GF-D8 (cell line): ENCODE data around the gene GPC6.
"Not testable (repeated sequence)": the region's sequence is repeated elsewhere in the genome, so short reads cannot be mapped to it uniquely, and the experiment has no call there.

Experiments
- DNase-seq: peaks from one replicate; lab custom pipeline; 2025; lab: John Stamatoyannopoulos, UW

The GPC6 gene

DNA sequence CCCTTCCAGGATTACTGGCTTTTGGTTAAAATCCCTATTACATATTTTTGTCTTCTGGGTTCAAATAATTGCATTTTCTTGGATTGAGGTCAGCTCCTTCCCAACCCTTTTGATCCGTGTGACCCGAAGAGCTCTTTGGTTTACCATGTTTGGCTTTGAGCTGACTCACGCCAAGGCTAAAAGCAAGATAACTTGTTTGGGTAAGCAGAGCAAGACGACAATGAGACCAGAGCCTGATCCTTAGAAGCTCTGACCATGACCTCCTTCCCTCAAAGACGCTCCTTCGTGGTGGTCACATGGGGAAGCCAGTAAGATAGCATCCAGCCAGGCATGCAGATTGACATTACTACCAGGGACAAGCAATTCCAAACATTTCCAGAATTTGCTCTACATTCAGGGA lies 1099.0 kb downstream of the GPC6 start:
- DNase-seq, result no peak

DNA sequence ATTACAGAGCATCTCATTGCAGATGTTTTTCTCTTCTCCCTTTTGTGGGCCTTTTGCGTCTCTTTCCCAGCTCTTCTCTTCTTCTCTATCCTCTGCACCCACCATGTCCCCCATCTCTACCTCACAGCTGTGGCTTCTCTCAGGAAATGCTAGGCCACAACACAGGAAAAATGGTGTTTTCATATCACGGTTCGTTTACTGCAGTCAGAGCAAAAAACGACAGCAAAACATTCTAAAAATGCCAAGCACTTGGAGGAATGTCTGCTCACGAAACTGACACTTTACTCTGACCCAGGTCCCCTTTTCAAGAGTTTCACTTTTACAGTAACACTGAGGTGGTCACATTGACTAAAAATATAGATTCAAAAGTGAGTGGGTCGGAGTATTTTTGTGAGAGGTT lies 1100.7 kb downstream of the GPC6 start:
- no peak for DNase-seq

DNA sequence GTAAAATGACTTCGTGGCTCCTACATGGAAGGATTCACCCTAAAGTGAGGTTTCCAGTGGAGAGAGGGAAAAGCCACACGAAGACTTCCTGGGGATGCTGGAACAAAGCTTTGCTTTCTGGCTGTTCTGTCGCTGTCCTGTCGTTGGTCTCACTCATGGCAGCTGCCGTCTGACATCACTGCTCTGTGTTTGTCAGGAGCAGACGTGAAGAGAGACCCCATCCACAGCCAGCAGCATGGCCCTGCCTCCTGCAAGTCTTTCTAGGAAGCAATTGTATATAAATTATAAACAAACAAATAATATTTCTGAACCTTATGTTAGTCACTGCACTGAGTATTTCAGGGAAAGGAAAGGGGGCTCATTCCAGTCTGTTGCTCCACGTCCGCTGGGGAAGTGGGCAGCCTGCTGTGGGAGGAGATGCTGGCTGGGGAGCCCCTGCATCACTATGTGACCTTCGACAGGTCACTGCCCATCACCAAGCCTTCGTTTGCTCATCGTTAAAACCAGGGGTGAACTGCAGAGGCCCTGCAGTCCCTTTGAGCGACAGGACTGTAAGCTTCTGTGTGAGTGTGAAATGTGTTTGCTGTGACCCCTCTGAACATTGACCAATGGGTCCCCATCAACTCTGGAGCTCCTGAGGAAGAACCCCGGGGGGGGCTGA lies 1101.9 kb downstream of the GPC6 start:
- no peak for DNase-seq

- DNase-seq, result no peak
Measured at GRCh38 chr13:94329277-94329676, 1102.7 kb downstream of the GPC6 start.

- no peak for DNase-seq
Measured at GRCh38 chr13:94329754-94330551, 1103.3 kb downstream of the GPC6 start.

DNA sequence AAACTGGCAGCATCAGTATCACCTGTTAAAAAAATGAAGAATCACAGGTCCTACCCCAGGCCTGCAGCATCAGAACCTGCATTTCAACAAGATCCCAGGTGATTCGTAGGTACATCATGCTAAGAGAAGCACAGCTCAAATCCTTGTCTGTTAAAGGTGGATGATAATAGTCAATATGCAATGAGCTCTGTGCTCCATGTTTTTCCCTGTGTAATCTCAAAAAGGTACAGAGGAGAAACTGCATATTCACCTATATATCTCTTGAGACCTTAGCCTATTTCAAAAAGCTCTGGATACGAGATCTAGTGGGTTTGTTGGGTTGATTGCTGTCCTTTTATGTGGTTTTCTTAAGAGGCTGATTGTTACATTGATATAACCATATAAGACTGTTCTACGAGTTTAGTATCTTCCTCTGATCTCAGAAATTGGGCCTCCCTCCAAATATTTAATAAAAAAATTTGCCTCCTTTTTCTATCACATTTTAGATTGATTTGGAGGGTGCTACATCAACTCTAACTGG lies 1104.0 kb downstream of the GPC6 start:
- DNase-seq, result no peak

- DNase-seq, result no peak
Measured at GRCh38 chr13:94331281-94331680, 1104.7 kb downstream of the GPC6 start.

- no peak for DNase-seq
Measured at GRCh38 chr13:94332359-94333096, 1105.9 kb downstream of the GPC6 start.

GRCh38 chr13:94333131-94333820 lies 1106.7 kb downstream of the GPC6 start:
- DNase-seq, result no peak

DNA sequence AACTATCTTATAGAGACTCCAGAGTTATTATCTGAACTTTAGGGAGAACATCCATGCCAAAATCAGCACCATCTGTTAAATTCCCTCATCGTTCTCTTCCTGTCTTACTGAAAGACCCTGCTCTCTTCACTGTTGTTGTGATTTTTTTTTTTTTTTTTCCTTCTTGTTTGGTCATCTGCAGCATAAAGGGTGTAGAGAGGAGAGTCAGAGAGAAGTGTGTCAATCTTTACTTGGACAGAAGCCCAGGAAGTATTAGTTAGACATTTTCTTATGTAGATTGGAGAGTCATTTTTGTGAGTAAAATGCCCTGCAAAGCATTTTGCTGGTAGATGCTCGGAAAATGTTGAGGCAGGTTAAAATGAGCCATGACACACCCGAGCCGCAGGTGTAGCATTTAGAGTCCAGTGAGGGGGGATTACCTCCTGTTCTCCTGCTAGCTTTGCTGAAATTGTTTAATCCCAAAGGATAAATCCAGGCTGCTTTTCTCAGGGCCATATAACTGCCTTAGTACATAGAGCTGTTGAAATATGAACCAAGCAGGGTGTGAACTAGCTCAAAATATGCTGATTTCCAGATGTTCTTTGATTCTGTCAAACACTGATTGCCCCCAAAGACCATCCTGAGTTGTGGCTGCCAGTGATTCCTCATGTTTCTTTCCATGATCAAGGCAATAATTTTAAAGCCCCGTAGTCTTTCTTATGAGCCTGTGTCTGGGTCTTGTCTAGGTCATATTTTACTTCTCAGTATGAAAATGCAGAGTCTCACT lies 1109.3 kb downstream of the GPC6 start:
- no peak for DNase-seq

DNA sequence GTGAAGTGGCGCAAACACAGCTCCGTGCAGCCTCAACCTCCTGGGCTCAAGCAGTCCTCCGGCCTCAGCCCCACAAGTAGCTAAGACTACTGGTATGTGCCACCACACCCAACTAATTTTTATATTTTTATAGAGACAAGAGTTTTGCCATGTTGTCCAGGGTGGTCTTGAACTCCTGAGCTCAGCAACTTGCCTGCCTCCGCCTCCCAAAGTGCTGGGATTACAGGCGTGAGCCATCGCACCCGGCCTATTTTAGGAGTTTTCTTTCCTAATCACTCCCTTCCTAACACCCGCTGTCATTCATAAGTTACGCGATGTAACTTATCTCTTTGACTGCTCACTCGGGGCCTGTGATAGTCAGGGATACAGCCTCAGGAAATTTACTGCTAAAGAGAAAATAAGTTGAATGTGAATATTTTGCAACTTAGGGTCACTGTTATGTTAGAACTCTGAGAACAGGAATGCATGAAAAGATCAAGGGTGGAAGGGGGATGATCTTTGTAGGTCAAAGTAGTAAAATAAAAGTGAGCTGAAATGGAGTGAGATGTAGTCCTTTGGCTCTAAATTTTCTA lies 1112.6 kb downstream of the GPC6 start:
- no peak for DNase-seq

GRCh38 chr13:94342436-94343242 lies 1116.0 kb downstream of the GPC6 start:
- no peak for DNase-seq

GRCh38 chr13:94343243-94343585 lies 1116.6 kb downstream of the GPC6 start:
- DNase-seq, result no peak

GRCh38 chr13:94343687-94344086 lies 1117.1 kb downstream of the GPC6 start:
- not testable (repeated sequence) for DNase-seq

- DNase-seq, result no peak
Measured at GRCh38 chr13:94344126-94344818, 1117.7 kb downstream of the GPC6 start.

DNA sequence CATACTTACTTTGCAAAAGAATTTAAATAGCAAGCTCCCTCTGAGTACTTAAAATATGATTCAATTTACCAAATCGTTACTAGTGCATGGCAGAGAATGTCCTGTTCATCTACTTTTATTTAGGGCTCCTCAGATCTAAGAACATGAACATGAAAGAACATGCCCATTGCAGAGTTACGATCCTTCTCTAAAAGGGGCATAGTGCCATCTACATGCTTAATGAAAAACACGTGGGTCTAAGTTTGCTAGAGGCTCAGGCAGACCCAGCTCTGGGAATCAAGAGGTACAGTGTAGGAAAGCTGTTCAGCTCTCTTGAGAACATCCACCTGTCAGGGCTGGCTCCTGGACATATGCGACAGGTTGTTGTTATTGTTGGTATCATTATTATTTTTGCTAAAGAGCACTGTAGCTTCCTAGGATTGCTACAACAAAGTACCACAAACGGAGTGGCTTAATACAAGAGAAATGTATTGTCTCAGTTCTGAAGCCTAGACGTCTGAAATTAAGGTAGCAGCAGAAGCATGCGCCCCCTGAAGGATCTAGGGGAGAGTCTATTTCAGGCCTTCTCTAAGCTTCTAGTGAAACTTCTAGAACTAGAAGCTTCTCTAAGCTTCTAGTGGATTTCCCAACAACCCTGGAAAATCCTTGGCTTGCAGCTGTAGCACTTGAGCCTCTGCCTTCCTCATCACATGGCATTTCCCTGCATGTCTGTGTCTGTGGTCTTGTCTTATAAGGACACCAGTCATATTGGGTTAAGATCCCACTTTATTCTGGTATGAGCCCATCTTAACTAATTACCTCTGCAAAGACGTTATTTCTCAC lies 1119.0 kb downstream of the GPC6 start:
- no peak for DNase-seq

GRCh38 chr13:94346261-94347019 lies 1119.8 kb downstream of the GPC6 start:
- DNase-seq, result no peak
